ENCODE measurements around the gene AUTS2.

The AUTS2 gene

DNA sequence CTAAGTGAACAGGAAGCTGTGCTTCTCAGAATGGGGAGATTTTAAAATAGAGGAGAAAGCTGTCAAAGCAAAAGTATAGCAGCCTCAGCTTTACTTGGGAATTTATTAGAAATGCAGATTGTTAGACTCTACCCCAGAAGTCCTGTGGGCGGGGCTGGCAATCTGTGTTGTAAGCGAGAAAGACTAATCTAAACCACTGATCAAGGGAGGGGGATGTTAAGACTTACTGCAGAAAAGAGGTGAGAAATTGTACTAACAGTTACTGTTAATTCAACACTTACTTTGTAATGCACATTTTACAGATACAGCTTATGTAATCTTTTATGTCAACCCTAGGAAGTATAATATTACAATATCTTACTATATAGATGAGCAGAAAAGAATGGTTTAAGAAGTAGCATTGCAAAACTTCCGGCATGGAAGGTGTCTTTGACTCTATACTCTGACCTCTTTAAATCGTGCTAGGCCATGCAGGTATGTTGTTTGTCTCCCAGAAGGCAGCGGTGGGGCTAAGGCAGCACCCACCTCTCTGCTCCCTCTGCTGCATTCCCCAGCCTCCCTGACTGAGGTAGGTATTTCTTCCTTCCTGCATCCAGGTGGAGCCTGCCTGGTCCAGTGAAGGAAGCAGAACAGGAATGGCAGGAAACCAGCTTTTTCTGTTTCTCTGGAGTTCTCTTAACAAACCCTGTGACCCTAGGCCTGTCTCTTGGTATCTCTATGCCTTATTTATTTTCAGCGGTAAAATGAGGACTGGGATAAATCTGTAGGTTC is 462.2 kb downstream of the AUTS2 start:
- DNase-seq (ENCODE audit: low read depth, low spot score), result peak; percentile 33

- no peak for DNase-seq (ENCODE audit: low read depth, low spot score)
Measured at GRCh38 chr7:70063371-70063770, 465.1 kb downstream of the AUTS2 start.

DNA sequence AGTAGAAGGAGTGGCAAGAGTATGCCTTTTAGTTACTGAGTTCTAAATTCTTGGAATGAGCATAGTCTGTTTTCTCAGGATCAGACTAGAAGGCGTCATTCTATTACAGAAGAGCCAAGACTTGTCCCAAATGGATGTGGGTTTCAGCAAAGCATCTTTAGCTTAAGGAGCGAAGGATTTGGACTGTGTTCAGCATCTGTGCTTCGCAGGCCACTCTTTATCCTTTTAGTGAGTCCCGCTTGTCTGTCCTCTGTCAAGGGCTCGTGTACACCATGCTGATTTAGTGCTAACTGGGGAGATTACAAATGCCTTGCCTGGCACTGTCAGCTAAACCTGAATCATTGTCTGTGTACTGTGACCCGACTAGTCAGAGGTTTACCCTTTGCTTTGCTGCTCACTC is 465.7 kb downstream of the AUTS2 start:
- no peak for DNase-seq (ENCODE audit: low read depth, low spot score)

GRCh38 chr7:70066844-70067243 is 468.6 kb downstream of the AUTS2 start:
- DNase-seq (ENCODE audit: low read depth, low spot score), result no peak

- no peak for DNase-seq (ENCODE audit: low read depth, low spot score)
Measured at GRCh38 chr7:70068531-70068930, 470.3 kb downstream of the AUTS2 start.

DNA sequence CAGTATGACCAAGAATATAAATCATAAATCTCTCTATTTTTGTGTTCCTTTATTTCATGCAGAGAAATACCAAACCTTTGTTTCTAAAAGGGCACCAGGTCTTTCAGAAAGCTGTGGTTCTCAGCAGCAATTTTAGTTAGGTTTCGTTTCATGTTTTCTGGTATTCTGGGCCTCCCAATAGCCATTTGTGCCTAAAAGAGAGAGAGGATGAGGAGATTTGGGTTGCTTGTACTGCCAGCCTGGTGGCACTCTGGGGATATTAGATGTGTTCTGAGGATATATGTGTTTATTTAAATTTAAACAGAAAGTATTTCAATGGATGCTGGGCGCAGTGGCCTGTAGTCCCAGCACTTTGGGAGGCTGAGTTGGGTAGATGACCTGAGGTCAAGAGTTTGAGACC is 471.7 kb downstream of the AUTS2 start:
- no peak for DNase-seq (ENCODE audit: low read depth, low spot score)

DNA sequence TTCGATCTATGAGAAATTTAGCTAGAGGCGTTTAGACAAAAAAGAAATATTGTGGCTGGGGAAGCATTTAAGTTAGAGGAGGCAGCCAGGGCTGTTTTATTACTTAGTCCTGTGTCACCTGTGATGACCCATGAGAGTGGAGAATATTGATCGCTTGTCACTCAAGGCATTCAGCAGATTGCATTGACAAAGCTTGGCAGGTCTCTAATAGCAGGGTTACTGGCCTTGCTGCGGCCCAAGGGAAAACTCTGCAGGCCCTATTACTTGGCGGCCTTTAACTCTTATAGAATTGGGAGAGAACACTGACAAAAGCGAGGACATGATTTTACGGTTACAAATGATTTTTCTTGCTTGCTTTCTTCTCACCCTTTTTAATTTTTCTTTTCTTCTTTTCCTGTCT is 473.5 kb downstream of the AUTS2 start:
- DNase-seq (ENCODE audit: low read depth, low spot score), result no peak

DNA sequence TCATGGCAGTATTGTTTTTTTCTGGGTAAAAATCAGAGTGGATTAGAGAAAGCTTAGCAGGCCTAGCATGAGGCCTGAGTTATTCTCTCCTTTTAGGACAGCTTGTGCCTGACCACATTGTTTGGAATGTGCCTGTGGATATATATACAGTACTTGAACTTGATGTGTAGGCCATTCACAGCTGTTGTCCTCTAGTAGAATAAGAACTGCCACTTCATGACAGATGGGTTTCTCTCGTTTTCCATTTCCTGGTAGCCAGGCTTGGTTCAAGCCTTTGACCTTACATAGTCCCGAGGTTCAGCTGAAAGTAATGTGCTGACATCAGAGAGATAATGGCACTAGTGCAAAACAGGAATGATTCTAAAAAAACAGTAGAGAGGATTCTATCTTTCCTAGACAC is 473.9 kb downstream of the AUTS2 start:
- no peak for DNase-seq (ENCODE audit: low read depth, low spot score)

GRCh38 chr7:70076325-70076724 is 478.1 kb downstream of the AUTS2 start:
- DNase-seq (ENCODE audit: low read depth, low spot score), result no peak

DNA sequence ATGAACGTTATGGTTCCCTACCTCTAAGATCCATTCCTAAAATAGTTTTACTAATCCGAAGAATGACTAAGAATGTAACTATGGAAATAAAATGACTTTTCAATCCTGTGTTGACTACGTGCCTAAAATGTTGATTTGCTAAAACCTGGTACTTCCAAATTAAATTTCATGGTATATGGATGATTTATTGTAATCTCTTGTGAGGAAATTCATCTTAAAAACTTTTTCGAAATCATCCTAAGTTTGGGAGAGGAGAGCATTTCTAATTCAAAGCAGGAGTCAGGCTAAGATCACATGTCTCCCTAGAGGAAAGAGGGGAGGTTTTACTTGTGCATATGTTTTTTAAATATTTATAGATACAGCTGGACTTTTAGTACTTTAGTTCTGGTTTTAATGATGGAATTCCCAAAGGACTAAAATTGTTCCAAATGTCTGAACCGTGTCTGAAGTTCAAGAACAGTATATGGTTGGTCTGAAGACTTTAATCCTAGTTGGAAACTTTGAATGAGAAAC is 483.9 kb downstream of the AUTS2 start:
- no peak for DNase-seq (ENCODE audit: low read depth, low spot score)

DNA sequence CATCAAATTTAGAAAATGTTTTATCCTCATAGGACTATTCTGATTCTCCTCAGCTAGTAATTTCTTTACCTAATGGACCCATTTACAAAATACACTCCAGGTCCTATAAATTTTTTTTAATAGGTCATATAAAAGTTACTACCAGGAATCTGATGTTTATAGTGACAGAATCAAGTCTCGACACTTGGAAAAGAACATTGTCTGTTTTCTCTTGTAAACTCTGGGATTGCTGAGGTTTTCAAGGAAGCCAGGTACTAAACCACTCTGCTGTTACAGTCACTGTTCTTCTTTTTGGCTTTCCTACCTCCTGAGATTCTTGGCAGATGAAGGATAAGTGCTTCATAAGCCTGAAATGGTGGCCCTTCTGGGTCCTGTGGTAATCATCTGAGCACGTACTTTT is 493.1 kb downstream of the AUTS2 start:
- DNase-seq (ENCODE audit: low read depth, low spot score), result no peak

DNA sequence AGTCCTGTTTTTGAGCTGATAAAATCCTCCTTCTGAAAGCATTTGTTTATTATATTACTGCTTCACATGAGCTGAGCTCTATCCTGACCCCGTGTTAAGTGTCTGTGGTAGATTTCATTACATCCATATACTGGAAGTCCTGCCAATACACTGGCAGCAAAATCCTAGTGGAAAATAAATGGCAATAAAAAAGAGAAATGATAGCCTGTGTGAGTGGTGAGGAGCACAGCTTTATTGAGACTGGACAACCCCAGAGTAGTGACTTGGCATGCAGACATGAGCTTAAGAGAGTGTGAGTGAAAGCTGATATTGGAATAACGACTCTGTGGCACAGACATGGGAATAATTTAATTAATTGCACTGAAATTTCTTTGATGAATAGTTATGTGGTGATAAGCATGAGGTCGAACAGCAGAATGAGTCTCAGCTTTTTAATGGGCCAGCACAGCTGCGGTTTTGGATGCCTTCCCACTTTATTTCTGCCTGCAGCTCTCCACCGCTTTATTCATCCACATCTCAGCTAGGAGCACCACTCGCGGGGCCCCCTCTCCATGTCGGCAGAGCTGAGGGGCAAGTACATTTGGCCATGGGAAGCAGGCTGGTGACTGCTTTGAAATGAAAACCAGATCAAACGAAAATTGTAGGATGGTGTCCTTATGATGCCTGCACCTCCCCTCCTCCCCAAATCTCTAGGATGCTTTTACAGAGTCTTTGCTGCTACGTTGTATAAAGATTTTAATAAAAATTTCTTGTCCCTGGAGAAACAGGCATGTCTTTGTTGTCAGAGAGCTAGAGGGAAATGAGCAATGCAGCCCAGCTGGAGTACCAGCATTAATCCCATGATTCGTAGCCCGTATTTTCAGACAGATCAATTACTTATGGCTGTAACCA is 494.3 kb downstream of the AUTS2 start:
- DNase-seq (ENCODE audit: low read depth, low spot score), result no peak

DNA sequence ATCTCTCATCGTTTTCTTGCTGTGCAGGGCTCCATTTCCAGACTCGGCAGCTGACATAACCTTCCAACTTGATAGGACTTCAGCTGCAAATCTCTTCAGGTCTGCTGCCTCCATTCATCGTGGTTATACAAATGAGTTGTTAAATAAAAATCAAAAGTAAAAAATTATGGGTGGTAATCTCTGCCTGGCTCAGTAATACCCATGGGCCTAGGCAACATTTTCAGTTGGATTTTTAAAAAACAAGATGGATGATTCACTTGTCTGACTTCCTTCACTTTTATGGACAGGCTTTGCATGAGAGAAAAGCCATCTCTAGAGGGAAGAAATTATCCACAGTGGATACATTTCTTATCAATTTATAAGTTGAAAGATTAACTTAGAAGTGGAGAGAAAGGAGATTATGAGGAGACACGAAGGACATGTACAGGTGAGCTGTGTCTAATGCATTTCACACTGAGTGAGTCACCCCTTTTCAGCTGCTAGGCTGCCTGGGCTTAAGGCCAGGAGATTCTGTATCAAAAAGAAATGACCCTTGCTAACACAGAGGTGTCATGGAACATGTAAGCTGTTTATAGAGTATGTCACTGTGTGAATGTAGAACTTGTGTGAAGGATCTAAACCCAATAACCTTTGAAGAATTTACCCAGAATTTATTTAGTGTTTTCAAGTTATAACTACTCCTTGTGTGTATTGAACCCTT is 495.1 kb downstream of the AUTS2 start:
- no peak for DNase-seq (ENCODE audit: low read depth, low spot score)

DNA sequence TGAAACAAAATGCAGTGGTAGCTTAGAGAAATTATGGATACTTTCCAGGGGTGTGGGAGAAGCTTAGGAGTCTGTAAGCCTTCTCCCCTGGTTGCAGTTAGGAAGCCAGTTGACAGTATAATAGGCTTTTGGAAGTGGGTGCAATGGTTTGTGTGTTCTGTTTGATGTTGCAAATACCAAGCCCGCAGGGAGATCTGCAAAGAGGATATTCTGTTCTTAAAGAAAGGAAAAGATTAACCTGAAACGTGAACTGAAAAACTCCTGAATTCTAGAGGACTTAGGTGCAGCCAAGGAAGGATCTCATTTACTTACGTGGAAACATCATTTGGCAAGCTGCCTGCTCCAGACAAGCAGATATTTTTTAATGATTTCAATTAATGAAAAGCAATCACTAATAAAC is 496.6 kb downstream of the AUTS2 start:
- no peak for DNase-seq (ENCODE audit: low read depth, low spot score)

GRCh38 chr7:70097645-70098044 is 499.4 kb downstream of the AUTS2 start:
- no peak for DNase-seq (ENCODE audit: low read depth, low spot score)

- no peak for DNase-seq (ENCODE audit: low read depth, low spot score)
Measured at GRCh38 chr7:70098133-70098561, 499.9 kb downstream of the AUTS2 start.

DNA sequence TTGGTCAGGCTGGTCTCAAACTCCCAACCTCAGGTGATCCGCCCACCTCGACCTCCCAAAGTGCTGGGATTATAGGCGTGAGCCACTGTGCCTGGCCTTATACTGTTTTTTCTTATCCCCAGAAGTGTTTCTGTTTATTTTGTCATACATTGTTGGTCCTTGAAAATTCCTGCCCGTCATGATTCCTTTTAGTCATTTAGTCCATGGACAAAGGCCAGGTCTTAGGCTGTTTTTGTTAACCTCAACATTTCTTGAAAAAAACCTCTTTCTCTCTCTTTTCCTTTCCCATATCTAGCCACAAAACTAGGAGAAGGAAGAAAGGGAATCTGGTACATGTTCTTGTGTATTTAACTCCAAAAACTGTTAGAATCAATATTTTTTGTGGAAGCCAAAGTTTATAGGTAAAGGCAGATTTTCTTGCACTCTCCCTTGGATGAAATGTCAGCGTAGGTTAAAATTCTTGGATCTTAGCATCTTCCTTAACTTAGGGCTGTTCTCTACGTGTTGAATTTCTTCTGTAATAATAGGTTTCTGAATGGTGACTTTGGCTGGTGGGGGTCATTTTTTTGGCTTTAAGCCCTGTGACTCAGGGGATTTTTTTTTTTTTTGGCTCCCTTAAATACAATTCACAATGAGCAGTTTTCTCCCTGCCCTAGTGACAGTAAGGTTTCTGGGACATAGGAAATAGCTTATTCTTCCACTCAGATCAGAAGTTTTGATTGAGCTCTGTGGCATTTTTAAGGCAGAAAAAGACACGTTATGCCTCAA is 500.8 kb downstream of the AUTS2 start:
- DNase-seq (ENCODE audit: low read depth, low spot score), result no peak

DNA sequence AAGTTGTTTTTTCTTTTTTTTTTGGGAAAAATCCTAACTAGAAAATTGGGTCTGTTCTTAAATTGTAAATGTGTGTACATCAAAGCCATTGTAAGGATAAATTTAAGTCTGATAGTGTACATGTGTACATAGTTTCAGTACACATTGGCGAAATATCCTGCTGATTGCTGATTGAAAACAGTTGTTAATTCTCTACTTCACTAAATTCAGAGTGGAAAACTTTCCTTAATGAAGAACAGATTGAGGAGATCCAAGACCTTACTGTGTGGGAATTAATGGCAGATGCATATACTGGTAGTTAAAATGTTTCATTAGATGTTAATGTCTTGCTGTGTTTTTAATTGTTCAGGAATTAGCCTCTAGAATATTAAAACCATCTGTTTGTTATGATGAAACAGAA is 506.0 kb downstream of the AUTS2 start:
- no peak for DNase-seq (ENCODE audit: low read depth, low spot score)

DNA sequence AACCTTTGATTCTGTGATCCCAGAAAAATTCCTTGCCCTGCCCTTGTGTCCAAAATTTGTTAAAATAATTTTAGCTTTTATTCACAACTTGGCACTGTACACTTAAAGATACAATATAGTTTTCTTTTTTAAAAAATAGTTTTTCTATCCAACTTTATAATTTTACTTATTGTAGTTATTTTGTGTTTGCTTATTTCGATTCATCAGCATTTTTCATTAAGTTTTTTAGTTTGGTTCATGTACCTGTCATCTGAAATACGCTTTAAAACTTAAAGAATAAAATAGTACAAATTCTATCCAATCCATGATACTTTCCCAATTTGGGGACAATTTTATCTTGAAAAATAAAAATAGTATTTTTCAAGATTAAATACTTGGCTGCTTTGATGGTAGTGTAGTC is 514.8 kb downstream of the AUTS2 start:
- DNase-seq (ENCODE audit: low read depth, low spot score), result no peak

DNA sequence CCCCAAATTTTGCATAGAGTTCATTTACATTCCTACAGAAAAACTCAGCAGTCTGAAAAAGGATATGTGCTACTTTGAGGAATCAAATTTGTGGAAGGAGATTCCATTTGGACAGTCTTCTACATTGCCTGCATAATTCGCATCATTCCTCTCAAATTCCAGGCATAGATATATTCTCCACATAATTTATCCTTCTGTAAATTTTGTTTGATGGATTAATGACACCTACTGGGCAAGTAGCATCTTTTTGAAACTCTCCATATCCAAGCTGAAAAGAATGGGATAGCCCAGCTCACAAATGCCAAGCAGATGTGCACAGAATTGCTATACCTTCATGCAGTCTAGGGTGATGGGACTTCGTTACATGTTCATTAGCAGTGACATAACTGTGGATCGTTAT is 515.3 kb downstream of the AUTS2 start:
- DNase-seq (ENCODE audit: low read depth, low spot score), result no peak

- no peak for DNase-seq (ENCODE audit: low read depth, low spot score)
Measured at GRCh38 chr7:70114806-70115205, 516.5 kb downstream of the AUTS2 start.
